ENCODE results near the gene LY6G6C. TPM values are rescaled to one million over a fixed set of nuclear protein-coding genes. Genes with fewer than 3 reads are reported as not detected.

Gene LY6G6C
- total and polyA plus RNA-seq, 2 experiments from 2014 or later, result not detected

GRCh38 chr6:31691078-31691463 is 30.5 kb downstream of the LY6G6C start (continued):
- TF ChIP-seq REST (IDR thresholded peaks at IDR 0.05; ENCODE audit: unreplicated experiment), result no peak

GRCh38 chr6:31690231-31691077 is 31.1 kb downstream of the LY6G6C start:
- no peak overlapping the region for H3K4me2 ChIP-seq
- H3K79me2 ChIP-seq (replicated peaks; ENCODE audit: insufficient read depth), result no peaks in the 10 kb centered on the region
- H3K4me1 ChIP-seq (ENCODE audit: insufficient read depth), result no peaks in the 10 kb centered on the region
- DNase-seq (ENCODE audit: low spot score) (no peak), ATAC-seq (no peak)
- Mint-ChIP-seq H3K4me3 (no peak overlapping the region), H3K27ac (no peak overlapping the region), H3K27me3 (ENCODE audit: insufficient read depth, low read depth, poor library complexity) (peaks cover 6% of the 10 kb centered on the region), H3K36me3 (ENCODE audit: low read depth) (peaks cover 21% of the 10 kb centered on the region), H3K4me1 (no peaks in the 10 kb centered on the region; the same call in 2 of the 3 replicates), H3K9me3 (no peaks in the 10 kb centered on the region)
- H3K27ac ChIP-seq (ENCODE audit: low read depth), result no peak overlapping the region
- H3K36me3 ChIP-seq (ENCODE audit: insufficient read depth), result peaks cover 6% of the 10 kb centered on the region; the same call in 1 of the 2 replicates
- H3F3A ChIP-seq (replicated peaks; ENCODE audit: low read depth), result no peaks in the 10 kb centered on the region
- no peaks in the 10 kb centered on the region for H3K27me3 ChIP-seq (ENCODE audit: insufficient read depth)
- no peaks in the 10 kb centered on the region for H3K9me2 ChIP-seq (ENCODE audit: insufficient read depth)
- no peak overlapping the region for H2AFZ ChIP-seq
- H4K20me1 ChIP-seq (replicated peaks; ENCODE audit: insufficient read depth), result no peaks in the 10 kb centered on the region
- H3K4me3 ChIP-seq, result no peak overlapping the region
- no peak for TF ChIP-seq EZH2 (IDR thresholded peaks at IDR 0.05; ENCODE audit: low read depth, unreplicated experiment)
- TF ChIP-seq NANOG (IDR thresholded peaks at IDR 0.05; ENCODE audit: borderline replicate concordance), result no peak
- no peak for TF ChIP-seq ZNF462 (CRISPR knock-in tag; IDR thresholded peaks at IDR 0.05)
- no peak for TF ChIP-seq REST (IDR thresholded peaks at IDR 0.05; ENCODE audit: unreplicated experiment)
- TF ChIP-seq ZNF331 (CRISPR knock-in tag; IDR thresholded peaks at IDR 0.05; ENCODE audit: low read depth), result no peak
- TF ChIP-seq POLR2AphosphoS5 (IDR thresholded peaks at IDR 0.05; ENCODE audit: low read depth), result no peak
- TF ChIP-seq EZH2phosphoT487 (IDR thresholded peaks at IDR 0.05; ENCODE audit: unreplicated experiment), result no peak
- no peak for TF ChIP-seq ZNF114 (CRISPR knock-in tag; IDR thresholded peaks at IDR 0.05)
- TF ChIP-seq CREB1 (CRISPR knock-in tag; IDR thresholded peaks at IDR 0.05; ENCODE audit: low read depth), result no peak
- no peak for TF ChIP-seq JUNB (IDR thresholded peaks at IDR 0.05; ENCODE audit: unreplicated experiment)
